GM18505 (cell line): ENCODE data around the gene USP6NL.

Experiments
- ATAC-seq: cut with Tn5 transposase; IDR thresholded peaks from one replicate; pipeline ENCODE4 v1.9.1; 2021; ENCODE audit not compliant: unreplicated experiment
- POLR2A ChIP-seq: IDR thresholded peaks from 4 replicates; pipeline ENCODE4 v1.6.1; 2011; ENCODE audit warnings: borderline replicate concordance; ENCODE audit not compliant: insufficient read depth, insufficient read length; ENCODE audit errors: extremely low read depth

Gene USP6NL

GRCh38 chr10:11564741-11565140 lies 46.7 kb downstream of the USP6NL start:
- no peak for ATAC-seq

GRCh38 chr10:11563936-11564335 lies 47.5 kb downstream of the USP6NL start:
- no peak for TF ChIP-seq POLR2A
- no peak for ATAC-seq

More at GRCh38 chr10:11564741-11565140, 46.7 kb downstream of the USP6NL start:
- no peak for TF ChIP-seq POLR2A

- no peak for TF ChIP-seq POLR2A
- no peak for ATAC-seq
Observed at GRCh38 chr10:11562888-11563287, 48.6 kb downstream of the USP6NL start.

- peak; percentile 89 for ATAC-seq
Observed at GRCh38 chr10:11560076-11560709, 51.3 kb downstream of the USP6NL start.

GRCh38 chr10:11557967-11558366 lies 53.5 kb downstream of the USP6NL start:
- TF ChIP-seq POLR2A: no peak
- no peak for ATAC-seq

More at GRCh38 chr10:11560076-11560709, 51.3 kb downstream of the USP6NL start:
- TF ChIP-seq POLR2A: no peak

- no peak for ATAC-seq
- TF ChIP-seq POLR2A: no peak
Observed at GRCh38 chr10:11557513-11557912, 53.9 kb downstream of the USP6NL start.

GRCh38 chr10:11555556-11555955 lies 55.9 kb downstream of the USP6NL start:
- no peak for ATAC-seq
- TF ChIP-seq POLR2A: no peak

- no peak for TF ChIP-seq POLR2A
Observed at GRCh38 chr10:11553773-11554381, 57.6 kb downstream of the USP6NL start.

GRCh38 chr10:11551916-11552602 lies 59.4 kb downstream of the USP6NL start:
- no peak for TF ChIP-seq POLR2A
- no peak for ATAC-seq

More at GRCh38 chr10:11553773-11554381, 57.6 kb downstream of the USP6NL start:
- peak; percentile 87 for ATAC-seq

- no peak for TF ChIP-seq POLR2A
Observed at GRCh38 chr10:11551104-11551503, 60.3 kb downstream of the USP6NL start.

GRCh38 chr10:11548768-11549099 lies 62.7 kb downstream of the USP6NL start:
- no peak for TF ChIP-seq POLR2A
- no peak for ATAC-seq

More at GRCh38 chr10:11551104-11551503, 60.3 kb downstream of the USP6NL start:
- ATAC-seq: no peak

GRCh38 chr10:11548065-11548767 lies 63.2 kb downstream of the USP6NL start:
- no peak for ATAC-seq
- TF ChIP-seq POLR2A: no peak

- ATAC-seq: no peak
- no peak for TF ChIP-seq POLR2A
Observed at GRCh38 chr10:11546581-11546980, 64.9 kb downstream of the USP6NL start.

GRCh38 chr10:11541296-11541695 lies 70.2 kb downstream of the USP6NL start:
- no peak for ATAC-seq
- no peak for TF ChIP-seq POLR2A

GRCh38 chr10:11539191-11539868 lies 72.1 kb downstream of the USP6NL start:
- ATAC-seq: no peak
- TF ChIP-seq POLR2A: no peak
